HG03442 (cell line): Measurements from ENCODE around the gene MAPT.

Experiments
- ATAC-seq: cut with Tn5 transposase; IDR thresholded peaks from one replicate; pipeline ENCODE4 v1.9.1; 2021; ENCODE audit warnings: mild to moderate bottlenecking, moderate library complexity; ENCODE audit not compliant: unreplicated experiment

MAPT gene

DNA sequence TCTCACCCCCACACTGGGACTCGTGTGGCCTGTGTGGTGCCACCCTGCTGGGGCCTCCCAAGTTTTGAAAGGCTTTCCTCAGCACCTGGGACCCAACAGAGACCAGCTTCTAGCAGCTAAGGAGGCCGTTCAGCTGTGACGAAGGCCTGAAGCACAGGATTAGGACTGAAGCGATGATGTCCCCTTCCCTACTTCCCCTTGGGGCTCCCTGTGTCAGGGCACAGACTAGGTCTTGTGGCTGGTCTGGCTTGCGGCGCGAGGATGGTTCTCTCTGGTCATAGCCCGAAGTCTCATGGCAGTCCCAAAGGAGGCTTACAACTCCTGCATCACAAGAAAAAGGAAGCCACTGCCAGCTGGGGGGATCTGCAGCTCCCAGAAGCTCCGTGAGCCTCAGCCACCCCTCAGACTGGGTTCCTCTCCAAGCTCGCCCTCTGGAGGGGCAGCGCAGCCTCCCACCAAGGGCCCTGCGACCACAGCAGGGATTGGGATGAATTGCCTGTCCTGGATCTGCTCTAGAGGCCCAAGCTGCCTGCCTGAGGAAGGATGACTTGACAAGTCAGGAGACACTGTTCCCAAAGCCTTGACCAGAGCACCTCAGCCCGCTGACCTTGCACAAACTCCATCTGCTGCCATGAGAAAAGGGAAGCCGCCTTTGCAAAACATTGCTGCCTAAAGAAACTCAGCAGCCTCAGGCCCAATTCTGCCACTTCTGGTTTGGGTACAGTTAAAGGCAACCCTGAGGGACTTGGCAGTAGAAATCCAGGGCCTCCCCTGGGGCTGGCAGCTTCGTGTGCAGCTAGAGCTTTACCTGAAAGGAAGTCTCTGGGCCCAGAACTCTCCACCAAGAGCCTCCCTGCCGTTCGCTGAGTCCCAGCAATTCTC is 132.1 kb downstream of the MAPT start:
- no peak for ATAC-seq

DNA sequence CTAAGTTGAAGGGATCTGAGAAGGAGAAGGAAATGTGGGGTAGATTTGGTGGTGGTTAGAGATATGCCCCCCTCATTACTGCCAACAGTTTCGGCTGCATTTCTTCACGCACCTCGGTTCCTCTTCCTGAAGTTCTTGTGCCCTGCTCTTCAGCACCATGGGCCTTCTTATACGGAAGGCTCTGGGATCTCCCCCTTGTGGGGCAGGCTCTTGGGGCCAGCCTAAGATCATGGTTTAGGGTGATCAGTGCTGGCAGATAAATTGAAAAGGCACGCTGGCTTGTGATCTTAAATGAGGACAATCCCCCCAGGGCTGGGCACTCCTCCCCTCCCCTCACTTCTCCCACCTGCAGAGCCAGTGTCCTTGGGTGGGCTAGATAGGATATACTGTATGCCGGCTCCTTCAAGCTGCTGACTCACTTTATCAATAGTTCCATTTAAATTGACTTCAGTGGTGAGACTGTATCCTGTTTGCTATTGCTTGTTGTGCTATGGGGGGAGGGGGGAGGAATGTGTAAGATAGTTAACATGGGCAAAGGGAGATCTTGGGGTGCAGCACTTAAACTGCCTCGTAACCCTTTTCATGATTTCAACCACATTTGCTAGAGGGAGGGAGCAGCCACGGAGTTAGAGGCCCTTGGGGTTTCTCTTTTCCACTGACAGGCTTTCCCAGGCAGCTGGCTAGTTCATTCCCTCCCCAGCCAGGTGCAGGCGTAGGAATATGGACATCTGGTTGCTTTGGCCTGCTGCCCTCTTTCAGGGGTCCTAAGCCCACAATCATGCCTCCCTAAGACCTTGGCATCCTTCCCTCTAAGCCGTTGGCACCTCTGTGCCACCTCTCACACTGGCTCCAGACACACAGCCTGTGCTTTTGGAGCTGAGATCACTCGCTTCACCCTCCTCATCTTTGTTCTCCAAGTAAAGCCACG is 133.0 kb downstream of the MAPT start:
- no peak for ATAC-seq

DNA sequence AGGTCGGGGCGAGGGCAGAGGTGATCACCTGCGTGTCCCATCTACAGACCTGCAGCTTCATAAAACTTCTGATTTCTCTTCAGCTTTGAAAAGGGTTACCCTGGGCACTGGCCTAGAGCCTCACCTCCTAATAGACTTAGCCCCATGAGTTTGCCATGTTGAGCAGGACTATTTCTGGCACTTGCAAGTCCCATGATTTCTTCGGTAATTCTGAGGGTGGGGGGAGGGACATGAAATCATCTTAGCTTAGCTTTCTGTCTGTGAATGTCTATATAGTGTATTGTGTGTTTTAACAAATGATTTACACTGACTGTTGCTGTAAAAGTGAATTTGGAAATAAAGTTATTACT is 133.6 kb downstream of the MAPT start:
- ATAC-seq, result no peak

DNA sequence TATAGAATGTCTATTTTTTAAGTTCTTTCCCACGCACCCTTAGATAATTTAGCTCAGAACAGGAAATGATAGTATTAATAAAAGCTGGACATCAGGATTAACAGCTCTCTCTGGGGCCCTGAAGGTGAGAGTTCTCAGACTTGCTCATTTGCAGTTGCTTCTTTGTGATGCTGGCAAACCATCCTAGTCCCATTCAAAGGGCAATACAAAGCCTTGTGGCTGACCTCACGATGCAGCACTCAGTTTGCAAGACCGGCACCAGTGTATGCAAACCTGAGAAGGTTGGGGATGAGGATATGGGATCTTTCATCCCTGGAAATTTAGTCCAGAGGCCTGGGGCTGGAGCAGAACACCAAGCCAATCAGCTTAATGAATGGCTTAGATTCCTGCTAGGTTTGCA is 134.0 kb downstream of the MAPT start:
- ATAC-seq, result no peak

DNA sequence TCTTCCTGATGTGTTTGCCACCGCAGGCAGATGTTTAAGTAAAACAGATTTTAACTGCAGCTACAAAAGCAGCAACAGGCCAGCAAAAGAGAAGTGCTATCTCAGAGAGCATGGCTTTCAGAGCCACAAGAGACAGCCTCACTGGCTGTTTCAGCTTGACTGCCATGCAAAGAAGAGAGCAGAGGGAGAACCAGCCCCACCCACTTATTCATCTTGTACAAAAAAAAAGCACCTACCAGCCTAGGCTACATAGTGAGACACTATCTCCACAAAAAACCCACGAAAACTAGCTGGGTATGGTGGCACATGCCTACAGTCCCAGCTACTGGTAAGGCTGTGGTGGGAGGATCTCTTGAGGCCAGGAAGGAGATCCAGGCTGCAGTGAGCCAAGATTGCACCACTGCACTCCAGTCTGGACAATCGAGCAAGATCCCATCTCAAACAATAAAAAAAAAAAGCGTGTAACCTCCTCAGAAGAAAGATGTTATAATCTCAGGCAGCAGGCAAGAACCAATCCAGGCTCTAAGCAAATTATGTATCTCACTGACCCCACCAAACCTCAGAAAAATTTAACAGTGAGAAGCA is 134.7 kb downstream of the MAPT start:
- ATAC-seq, result no peak

DNA sequence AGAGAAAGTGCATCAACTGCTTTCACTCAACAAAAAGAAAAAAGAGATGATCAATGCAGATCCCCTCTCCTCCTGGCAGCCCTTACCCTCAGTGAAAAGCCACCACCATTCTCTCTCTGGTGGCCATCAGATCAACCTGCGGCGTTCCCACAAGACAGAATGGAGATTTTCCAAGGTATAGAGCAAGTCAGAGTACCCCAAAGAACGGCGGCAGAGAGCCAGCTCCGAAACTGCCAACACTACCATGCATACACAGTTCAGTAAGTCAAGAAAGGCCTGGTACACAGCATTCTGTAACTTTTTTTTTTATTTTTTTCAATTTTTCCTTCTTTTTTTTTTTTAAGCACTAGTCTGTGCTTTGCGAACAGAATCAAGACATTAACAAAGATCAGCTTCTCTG is 135.3 kb downstream of the MAPT start:
- no peak for ATAC-seq

DNA sequence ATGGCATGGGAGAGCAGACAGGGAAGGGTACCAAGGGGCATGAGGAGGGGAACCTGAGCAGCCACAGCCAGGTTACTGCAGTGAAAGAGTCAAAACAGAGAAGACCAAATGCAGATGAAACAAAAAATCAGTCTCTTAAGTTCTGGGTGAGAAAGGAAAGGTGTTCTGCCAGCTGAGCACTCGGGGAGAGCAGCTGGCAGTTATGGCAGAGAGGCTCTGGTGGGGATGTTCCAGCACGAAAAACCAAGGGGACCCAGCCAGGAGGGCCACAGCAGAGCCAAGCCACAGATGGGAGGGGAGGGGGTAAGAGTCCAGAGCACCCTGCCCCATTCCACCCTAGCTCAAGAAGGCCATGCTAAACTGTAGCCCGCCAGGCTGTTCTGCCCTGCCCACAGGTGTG is 136.4 kb downstream of the MAPT start:
- ATAC-seq, result no peak

DNA sequence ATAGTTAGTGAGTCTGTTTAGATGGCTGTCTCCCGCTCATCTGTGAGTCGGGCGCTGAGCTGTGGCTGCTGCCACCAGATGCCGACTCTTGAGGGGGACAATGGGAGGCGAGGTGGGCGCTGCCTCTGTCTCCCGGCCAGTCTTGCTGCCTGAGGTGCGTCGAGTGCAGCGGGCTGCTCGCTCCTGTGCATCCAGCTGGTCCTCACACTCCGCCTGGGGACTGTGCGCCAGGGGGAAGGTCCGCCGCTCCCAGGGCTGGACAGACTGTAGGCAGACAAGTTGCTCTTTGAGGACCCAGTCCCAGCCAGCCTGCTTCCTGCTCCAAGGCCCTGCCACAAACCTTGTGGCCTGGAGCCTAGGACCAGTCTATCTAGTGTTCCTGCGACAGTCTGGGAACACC is 137.1 kb downstream of the MAPT start:
- no peak for ATAC-seq

DNA sequence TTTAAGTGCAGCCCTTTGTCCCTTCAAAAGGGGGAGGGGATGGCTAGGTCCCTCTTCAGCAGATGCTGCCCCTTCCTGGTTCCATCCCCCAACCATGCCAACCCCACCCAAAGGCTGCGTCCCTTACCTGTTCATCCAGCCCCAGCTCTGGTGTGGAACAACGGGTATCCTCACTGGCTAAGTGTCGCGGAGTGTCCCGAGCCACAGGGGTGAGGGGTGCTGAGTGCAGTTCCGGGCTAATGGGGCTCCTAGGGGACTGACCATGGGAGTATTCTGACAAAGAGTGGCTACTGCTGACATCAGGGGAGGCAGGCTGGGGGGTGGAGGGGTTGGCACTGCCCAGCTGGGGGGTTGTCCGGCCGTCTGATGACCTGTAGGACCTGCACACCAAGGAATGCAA is 137.6 kb downstream of the MAPT start:
- no peak for ATAC-seq

DNA sequence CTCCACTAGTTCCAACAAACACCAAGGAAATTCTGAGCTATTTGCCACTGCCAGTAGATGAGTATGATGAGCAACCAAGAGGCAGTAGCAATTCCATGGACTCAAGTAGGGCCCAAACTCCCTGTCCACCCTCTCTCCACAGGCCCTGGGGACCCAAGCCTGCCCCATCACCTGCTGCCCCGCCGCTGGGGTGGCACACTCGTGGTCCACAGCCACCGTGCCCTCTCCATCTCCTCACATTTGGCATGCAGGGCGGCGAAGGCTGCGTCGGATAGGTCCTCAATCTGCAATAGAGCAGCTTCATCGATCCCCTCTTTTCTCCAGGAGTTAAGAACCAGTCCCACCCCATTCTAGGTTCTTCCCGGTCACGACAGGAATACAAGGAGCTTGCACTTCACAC is 138.6 kb downstream of the MAPT start:
- ATAC-seq, result no peak

DNA sequence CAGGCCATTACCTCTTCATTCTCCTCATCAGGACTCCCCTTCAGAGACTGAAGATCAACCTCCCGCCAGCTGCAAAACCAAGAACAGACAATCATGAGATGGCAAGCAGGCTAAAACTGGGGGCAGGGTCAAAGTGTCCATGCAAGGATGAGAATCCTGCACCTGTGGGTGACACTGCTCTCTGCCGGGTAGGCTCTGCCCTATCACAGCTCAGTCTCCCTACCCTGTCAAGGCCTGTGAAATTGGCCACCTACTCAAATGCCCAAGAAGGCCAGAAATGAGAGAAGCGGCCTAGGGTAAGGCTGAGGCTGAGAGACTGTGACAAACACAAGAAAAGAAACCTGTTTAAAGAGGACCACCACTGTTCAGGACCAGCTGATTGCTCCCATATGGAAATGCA is 139.0 kb downstream of the MAPT start:
- no peak for ATAC-seq

DNA sequence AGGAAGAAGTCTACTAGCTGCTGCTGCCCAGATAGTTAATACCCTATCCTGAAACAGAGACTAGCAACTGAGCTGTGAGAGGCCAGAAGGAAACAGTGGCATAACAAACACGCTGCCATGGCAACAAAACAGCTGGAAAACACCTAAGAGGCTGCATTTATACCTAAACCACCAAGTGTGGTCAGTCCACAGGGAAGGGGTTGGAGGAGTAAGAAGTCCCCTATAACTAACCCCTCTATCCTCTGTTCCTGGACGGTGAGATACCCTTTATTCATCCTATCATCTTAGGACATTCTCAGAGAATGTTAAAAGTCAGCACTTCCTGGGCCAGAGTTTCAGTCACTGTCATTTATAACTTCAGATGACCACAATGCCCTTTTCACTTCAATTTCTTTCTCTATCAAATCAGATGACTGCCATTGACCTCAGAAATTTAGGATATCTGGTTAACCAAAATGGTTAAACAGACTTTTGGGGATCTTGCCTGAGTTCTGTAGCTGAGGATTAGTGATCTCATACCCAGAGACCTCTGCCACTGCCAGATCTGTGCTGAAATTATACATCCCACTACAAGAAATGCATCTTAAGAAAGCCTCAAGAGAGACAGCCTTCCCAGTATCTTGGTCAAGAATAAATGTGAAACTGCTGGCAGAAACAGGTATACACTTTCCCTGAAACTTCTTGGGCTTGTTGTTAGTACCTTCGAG is 140.9 kb downstream of the MAPT start:
- ATAC-seq, result no peak

DNA sequence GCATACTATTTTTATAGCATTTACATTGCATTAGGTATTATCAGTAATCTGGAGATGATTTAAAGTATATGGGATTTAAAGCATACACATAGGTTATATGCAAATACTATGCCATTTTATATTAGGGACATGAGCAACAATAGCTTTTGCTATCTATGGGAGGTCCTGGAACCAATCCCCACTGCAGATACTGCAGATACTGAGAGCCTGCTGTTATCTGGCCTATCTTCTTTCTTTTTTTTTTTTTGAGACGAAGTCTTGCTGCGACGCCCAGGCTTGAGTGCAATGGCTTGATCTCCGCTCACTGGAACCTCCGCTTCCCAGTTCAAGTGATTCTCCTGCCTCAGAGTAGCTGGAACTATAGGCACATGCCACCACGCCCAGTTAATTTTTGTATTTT is 142.1 kb downstream of the MAPT start:
- no peak for ATAC-seq

DNA sequence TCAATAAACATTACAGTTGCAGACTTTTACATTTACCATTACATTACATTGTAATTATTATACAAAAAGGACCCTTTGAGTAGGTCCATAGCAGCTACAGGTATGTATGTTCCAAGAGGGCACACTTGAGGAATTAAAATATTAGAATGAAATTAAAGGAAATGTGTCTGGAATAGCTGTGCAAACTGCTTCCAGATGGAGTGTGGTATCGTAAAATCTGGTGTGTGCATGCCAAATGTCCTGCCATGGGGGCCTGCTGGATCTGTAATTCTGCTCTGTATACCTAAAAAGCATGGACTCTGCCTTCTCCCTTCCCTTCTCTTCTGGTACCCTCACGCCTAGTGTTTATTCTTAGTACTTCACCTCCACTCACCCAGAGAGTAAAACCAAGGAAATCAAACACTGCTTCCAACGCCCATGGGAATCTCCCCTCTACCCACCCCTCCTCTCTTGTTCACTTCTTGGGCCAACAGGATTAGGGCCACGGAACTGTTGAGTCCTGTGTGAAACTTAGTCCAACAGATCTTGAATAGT is 143.4 kb downstream of the MAPT start:
- ATAC-seq, result no peak

DNA sequence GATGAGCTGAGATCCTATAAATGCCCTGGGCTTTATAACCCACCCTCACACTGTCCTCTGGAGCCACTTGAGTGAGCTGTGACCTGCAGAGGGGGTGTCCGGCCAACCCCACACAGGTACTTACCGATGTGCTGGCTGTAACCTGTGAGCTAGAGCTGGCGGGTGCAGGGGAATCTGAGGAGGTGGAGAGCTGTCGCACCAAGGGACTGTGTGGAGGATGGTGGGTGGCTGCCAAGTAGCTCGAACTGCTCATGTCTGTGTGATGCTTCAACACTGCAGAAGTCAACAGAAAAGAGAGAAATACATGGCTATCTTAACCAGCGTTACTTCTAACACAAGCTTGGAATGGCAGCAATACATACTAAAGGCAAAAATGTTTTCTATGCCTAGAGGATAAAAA is 144.1 kb downstream of the MAPT start:
- no peak for ATAC-seq

DNA sequence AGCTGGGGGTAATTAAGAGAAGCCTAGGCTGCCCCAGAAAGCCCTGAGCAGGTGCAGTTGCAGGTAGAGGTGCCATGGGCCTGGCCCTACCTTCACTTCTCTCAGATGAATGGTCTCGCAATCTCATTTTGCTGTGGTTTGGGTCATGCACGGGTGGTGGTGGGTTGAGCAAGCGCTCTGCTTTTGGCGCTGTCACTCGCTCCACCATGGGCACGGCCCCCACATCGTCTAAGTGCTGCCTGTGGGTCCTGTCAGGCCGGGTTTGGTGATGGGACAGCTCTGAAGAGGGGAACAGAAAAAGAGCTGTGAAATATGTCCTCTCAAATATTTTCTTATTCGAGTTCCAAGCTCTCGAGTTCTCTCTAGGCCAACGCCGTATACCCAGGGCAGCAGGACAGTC is 144.6 kb downstream of the MAPT start:
- no peak for ATAC-seq

DNA sequence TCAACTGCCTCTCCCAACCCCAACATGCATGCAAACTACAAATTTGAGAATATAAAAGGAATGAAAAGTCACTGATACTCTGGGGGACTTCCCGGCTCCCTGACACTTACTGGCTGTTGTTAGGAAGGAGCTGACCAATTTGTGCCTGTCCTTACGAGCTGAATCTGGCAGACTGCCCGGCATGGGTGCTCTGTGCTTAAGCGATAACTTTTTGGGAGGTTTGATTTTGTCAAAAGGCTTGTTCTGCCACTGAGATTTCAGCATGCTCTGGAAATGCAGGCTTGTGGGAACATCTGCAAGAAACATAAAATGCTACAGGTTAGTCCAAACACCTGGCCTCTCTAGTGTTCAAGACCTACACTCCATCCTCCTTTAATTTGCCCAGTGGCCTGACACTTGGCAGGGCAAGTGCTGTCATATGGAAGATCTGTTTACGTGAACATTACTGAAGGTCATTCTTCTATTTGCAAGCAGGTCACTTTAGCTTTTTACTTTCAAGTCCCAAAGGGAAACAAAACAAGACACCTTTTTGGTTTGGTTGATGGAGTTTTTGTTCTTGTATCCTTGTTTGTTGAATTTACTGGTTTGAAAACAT is 145.3 kb downstream of the MAPT start:
- ATAC-seq, result no peak

DNA sequence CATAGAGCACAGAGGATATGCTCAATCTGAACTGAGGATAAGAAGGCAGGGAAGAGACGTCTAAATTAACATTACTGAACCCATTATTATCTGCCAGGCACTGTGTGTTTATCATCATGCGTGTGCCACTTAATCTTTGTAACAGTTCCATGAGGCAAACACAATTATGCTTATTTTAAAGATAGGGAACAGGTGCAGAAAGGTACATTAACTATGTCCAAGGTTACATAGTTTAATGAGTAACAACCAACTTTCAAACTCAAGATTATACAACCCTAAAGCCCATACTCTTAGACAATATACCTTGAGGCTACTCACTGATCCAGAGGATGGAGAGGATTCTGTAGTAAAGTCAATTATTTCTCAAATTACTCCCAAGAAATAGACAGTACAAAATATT is 147.9 kb downstream of the MAPT start:
- ATAC-seq, result no peak

DNA sequence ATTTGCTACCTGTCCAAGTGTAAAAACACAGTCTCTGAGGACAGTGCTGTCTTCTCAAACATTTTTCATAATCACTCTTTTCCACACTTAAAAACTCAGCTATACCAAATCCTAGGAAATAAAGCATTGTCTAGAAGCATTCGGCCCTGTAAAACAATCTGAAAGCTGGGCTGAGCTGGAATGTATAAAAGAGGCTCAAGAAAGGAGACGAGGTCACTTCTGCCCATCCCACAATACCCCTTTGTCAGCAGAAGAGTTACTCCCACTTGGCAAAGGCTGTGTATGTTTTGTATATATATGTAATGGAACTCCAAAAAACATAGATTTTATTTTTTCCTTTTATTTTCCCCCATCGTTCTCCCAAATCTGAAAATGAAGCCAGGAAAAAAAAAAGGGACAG is 148.6 kb downstream of the MAPT start:
- ATAC-seq, result no peak

DNA sequence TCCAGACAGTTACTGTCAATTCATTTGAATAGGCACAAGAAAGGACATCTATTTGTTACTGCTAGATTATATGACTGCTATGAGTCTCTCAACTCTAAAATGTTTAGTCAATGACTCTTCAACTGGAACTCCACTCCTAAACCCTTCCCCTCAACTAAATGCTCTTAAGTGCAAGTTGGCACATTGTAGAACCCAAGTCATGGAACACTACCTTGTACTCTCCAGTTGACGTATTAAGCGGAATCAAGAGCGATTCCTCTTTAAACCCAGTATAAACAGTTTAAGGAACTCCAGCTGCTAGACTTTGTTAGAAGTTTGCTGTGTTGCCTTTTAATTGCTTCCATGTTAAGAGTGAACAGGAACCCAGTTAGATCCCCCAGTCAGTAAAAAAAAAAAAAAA is 149.3 kb downstream of the MAPT start:
- ATAC-seq, result no peak
